H9 (cell line): Measurements from ENCODE around the gene GALNT15. TPM values are rescaled to one million over a fixed set of nuclear protein-coding genes. Genes with fewer than 3 reads are reported as not detected.

Source experiments
- DNase-seq: peaks from one replicate; pipeline ENCODE4 v3.0.0-alpha.2; 2017
- H2AFZ ChIP-seq: one replicate; pipeline ENCODE4 v1.6.1; 2013; ENCODE audit warnings: mild to moderate bottlenecking, low read length, control low read depth, moderate library complexity
- H2AK5ac ChIP-seq: 2 replicates; pipeline ENCODE4 v1.6.1; 2013; ENCODE audit warnings: low read length, control low read depth, mixed read lengths; ENCODE audit not compliant: insufficient read length
- H2BK120ac ChIP-seq: one replicate; pipeline ENCODE4 v1.6.1; 2013; ENCODE audit warnings: low read depth, mild to moderate bottlenecking, low read length, control low read depth, inconsistent platforms; ENCODE audit not compliant: poor library complexity, severe bottlenecking
- H2BK12ac ChIP-seq: 2 replicates; pipeline ENCODE4 v1.6.1; 2013; ENCODE audit warnings: low read length, control low read depth, mixed read lengths, low read depth; ENCODE audit not compliant: insufficient read length
- H2BK15ac ChIP-seq: 2 replicates; pipeline ENCODE4 v1.6.1; 2013; ENCODE audit warnings: low read depth, low read length, control low read depth
- H2BK20ac ChIP-seq: one replicate; pipeline ENCODE4 v1.6.1; 2013; ENCODE audit warnings: low read depth, mild to moderate bottlenecking, low read length, control low read depth, inconsistent platforms; ENCODE audit not compliant: poor library complexity, severe bottlenecking
- H2BK5ac ChIP-seq: 2 replicates; pipeline ENCODE4 v1.6.1; 2013; ENCODE audit warnings: low read length, control low read depth, mixed read lengths; ENCODE audit not compliant: insufficient read length
- H3K14ac ChIP-seq: 2 replicates; pipeline ENCODE4 v1.6.1; 2013; ENCODE audit warnings: low read length, control low read depth; ENCODE audit not compliant: insufficient read depth
- H3K18ac ChIP-seq: 2 replicates; pipeline ENCODE4 v1.6.1; 2013; ENCODE audit warnings: low read depth, mild to moderate bottlenecking, mixed read lengths, low read length, control low read depth; ENCODE audit not compliant: insufficient read length
- H3K23ac ChIP-seq: 2 replicates; pipeline ENCODE4 v1.6.1; 2013; ENCODE audit warnings: low read length, control low read depth, mixed read lengths, low read depth; ENCODE audit not compliant: insufficient read length
- H3K23me2 ChIP-seq: 2 replicates; pipeline ENCODE4 v1.6.1; 2013; ENCODE audit warnings: low read depth, mild to moderate bottlenecking, mixed read lengths, low read length, control low read depth; ENCODE audit not compliant: insufficient read length, poor library complexity, severe bottlenecking
- H3K27ac ChIP-seq: 2 replicates; pipeline ENCODE4 v1.5.1; 2013; ENCODE audit warnings: low read length, control low read depth, mixed read lengths, low read depth; ENCODE audit not compliant: insufficient read length
- H3K27me3 ChIP-seq: 2 replicates; pipeline ENCODE4 v1.6.1; 2013; ENCODE audit warnings: low read length, control low read depth, inconsistent platforms; ENCODE audit not compliant: insufficient read depth
- H3K4ac ChIP-seq: 2 replicates; pipeline ENCODE4 v1.6.1; 2013; ENCODE audit warnings: low read depth, mild to moderate bottlenecking, control low read depth, inconsistent platforms, low read length, moderate library complexity
- H3K4me1 ChIP-seq: 2 replicates; pipeline ENCODE4 v1.6.1; 2013; ENCODE audit warnings: low read length, control low read depth, inconsistent platforms; ENCODE audit not compliant: insufficient read depth
- H3K4me2 ChIP-seq: 2 replicates; pipeline ENCODE4 v1.6.1; 2013; ENCODE audit warnings: low read length, control low read depth, mixed read lengths; ENCODE audit not compliant: insufficient read length, insufficient read depth
- H3K56ac ChIP-seq: 2 replicates; pipeline ENCODE4 v1.6.1; 2013; ENCODE audit warnings: low read depth, mild to moderate bottlenecking, mixed read lengths, low read length, control low read depth; ENCODE audit not compliant: insufficient read length
- H3K79me1 ChIP-seq: 2 replicates; pipeline ENCODE4 v1.6.1; 2013; ENCODE audit warnings: low read depth, mild to moderate bottlenecking, moderate library complexity, low read length, control low read depth, inconsistent platforms; ENCODE audit not compliant: insufficient read depth, poor library complexity, severe bottlenecking
- H3K79me2 ChIP-seq: 2 replicates; pipeline ENCODE4 v1.6.1; 2013; ENCODE audit warnings: low read length, control low read depth, inconsistent platforms; ENCODE audit not compliant: insufficient read depth
- H3K9ac ChIP-seq: 2 replicates; pipeline ENCODE4 v1.6.1; 2013; ENCODE audit warnings: low read length, control low read depth, mixed read lengths; ENCODE audit not compliant: insufficient read length; ENCODE audit errors: extremely low read depth
- H3K9me3 ChIP-seq: one replicate; pipeline ENCODE4 v1.6.1; 2013; ENCODE audit warnings: low read depth, low read length, inconsistent platforms; ENCODE audit not compliant: control insufficient read depth
- H3T11ph ChIP-seq: one replicate; pipeline ENCODE4 v1.6.1; 2013; ENCODE audit warnings: mild to moderate bottlenecking, low read length, control low read depth, inconsistent platforms
- H4K20me1 ChIP-seq: one replicate; pipeline ENCODE4 v1.6.1; 2013; ENCODE audit not compliant: control insufficient read depth, insufficient read length, insufficient read depth
- H4K5ac ChIP-seq: 2 replicates; pipeline ENCODE4 v1.6.1; 2013; ENCODE audit warnings: low read depth, mild to moderate bottlenecking, mixed read lengths, low read length, control low read depth; ENCODE audit not compliant: insufficient read length
- H4K8ac ChIP-seq: replicated peaks from 2 replicates; pipeline ENCODE4 v1.6.1; 2013; ENCODE audit warnings: low read length, control low read depth, mixed read lengths, low read depth; ENCODE audit not compliant: insufficient read length
- H4K91ac ChIP-seq: 2 replicates; pipeline ENCODE4 v1.6.1; 2013; ENCODE audit warnings: low read depth, mild to moderate bottlenecking, moderate library complexity, mixed read lengths, low read length, control low read depth; ENCODE audit not compliant: insufficient read length
- H3K27ac Mint-ChIP-seq, 3 experiments: 2 replicates in 2 of 3; 3 replicates in 1 of 3; pipeline ENCODE4 v1.8.0; 2020 to 2021; ENCODE audit warnings: mixed read lengths in 3 of 3, mild to moderate bottlenecking in 1 of 3, moderate library complexity in 1 of 3
- H3K27me3 Mint-ChIP-seq: 2 replicates; pipeline ENCODE4 v1.8.0; 2021; ENCODE audit warnings: low read depth, mild to moderate bottlenecking, moderate library complexity, mixed read lengths
- H3K36me3 Mint-ChIP-seq, 3 experiments: 2 replicates in 2 of 3; 3 replicates in 1 of 3; pipeline ENCODE4 v1.8.0; 2020 to 2021; ENCODE audit warnings: low read depth in 3 of 3, mixed read lengths in 3 of 3; ENCODE audit not compliant: insufficient read depth in 1 of 3
- H3K4me1 Mint-ChIP-seq, 2 experiments: 2 replicates each; pipeline ENCODE4 v1.8.0; 2020; ENCODE audit warnings: mixed read lengths in 2 of 2
- H3K4me3 Mint-ChIP-seq, 2 experiments: 2 replicates in 1 of 2; 3 replicates in 1 of 2; pipeline ENCODE4 v1.8.0; 2020 to 2021; ENCODE audit warnings: mild to moderate bottlenecking in 2 of 2, mixed read lengths in 2 of 2, moderate library complexity in 1 of 2
- H3K9me3 Mint-ChIP-seq, 2 experiments: 2 replicates in 1 of 2; 3 replicates in 1 of 2; pipeline ENCODE4 v1.8.0; 2020; ENCODE audit warnings: mild to moderate bottlenecking in 2 of 2, mixed read lengths in 2 of 2, moderate library complexity in 1 of 2
- WGBS: extraction: QIAGEN DNeasy Blood & Tissue Kit; methylation state at CpG from one replicate; pipeline ENCODE4 v1.1.7; 2013; ENCODE audit warnings: missing lambda C conversion rate, low lambda C conversion rate, mixed read lengths; ENCODE audit not compliant: insufficient read length; ENCODE audit errors: extremely low coverage; 5-methylcytosine and 5-hydroxymethylcytosine counted together
- total RNA-seq: library from RNA; stranded (reverse); gene quantifications from 2 replicates; pipeline ENCODE4 v1.2.1, GENCODE V29; 2021
- TF ChIP-seq, protein P1 (sequence below): fragments of 200-600 bp; sonication (generic); conservative IDR thresholded peaks from 3 replicates; pipeline ENCODE4 v1.8.0; 2021; ENCODE audit warnings: antibody characterized with exemption, mild to moderate bottlenecking

Gene GALNT15
- total RNA-seq, 1 experiment from 2014 or later = 0.04 TPM

GRCh38 chr3:16137977-16138376, 36.5 kb upstream of the GALNT15 start:
- Histone ChIP-seq H4K20me1 (no peaks in the 10 kb centered on the region), H3K27me3 (no peaks in the 10 kb centered on the region), H3T11ph (no peak overlapping the region), H4K91ac (no peak overlapping the region), H3K79me2 (no peaks in the 10 kb centered on the region), H3K4me1 (no peaks in the 10 kb centered on the region), H2BK15ac (no peak overlapping the region), H2BK5ac (no peak overlapping the region), H3K4me2 (no peak overlapping the region), H2AFZ (no peak overlapping the region), H3K23me2 (no peaks in the 10 kb centered on the region), H2AK5ac (no peak overlapping the region), H3K14ac (no peak overlapping the region), H2BK20ac (no peak overlapping the region), H2BK12ac (no peak overlapping the region), H3K56ac (no peak overlapping the region), H2BK120ac (no peak overlapping the region), H3K18ac (no peak overlapping the region), H4K5ac (no peak overlapping the region), H3K27ac (no peak overlapping the region), H3K9ac (no peak overlapping the region), H4K8ac (no peak overlapping the region), H3K79me1 (no peaks in the 10 kb centered on the region), H3K4ac (no peak overlapping the region), H3K9me3 (peaks cover 8% of the 10 kb centered on the region), H3K23ac (no peak overlapping the region)
- H3K27me3 Mint-ChIP-seq = peaks cover 6% of the 10 kb centered on the region
- no peak overlapping the region for H3K4me3 Mint-ChIP-seq
- peaks cover 16 to 18% of the 10 kb centered on the region in 2 experiments; a peak in 4 of 5 replicates for H3K9me3 Mint-ChIP-seq
- H3K36me3 Mint-ChIP-seq = no peaks in the 10 kb centered on the region; a peak in 2 of 7 replicates
- H3K4me1 Mint-ChIP-seq = no peaks in the 10 kb centered on the region
- no peak for DNase-seq
- no CpG with 5 or more reads among the region's 6 CpGs for WGBS
- TF ChIP-seq, protein P1, sequence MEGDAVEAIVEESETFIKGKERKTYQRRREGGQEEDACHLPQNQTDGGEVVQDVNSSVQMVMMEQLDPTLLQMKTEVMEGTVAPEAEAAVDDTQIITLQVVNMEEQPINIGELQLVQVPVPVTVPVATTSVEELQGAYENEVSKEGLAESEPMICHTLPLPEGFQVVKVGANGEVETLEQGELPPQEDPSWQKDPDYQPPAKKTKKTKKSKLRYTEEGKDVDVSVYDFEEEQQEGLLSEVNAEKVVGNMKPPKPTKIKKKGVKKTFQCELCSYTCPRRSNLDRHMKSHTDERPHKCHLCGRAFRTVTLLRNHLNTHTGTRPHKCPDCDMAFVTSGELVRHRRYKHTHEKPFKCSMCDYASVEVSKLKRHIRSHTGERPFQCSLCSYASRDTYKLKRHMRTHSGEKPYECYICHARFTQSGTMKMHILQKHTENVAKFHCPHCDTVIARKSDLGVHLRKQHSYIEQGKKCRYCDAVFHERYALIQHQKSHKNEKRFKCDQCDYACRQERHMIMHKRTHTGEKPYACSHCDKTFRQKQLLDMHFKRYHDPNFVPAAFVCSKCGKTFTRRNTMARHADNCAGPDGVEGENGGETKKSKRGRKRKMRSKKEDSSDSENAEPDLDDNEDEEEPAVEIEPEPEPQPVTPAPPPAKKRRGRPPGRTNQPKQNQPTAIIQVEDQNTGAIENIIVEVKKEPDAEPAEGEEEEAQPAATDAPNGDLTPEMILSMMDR = no peak
- no peak overlapping the region for H3K27ac Mint-ChIP-seq
